Endothelial cell (in vitro differentiated cells): ENCODE measurements around the gene CCDC66. TPM values are rescaled to one million over a fixed set of nuclear protein-coding genes. Genes with fewer than 3 reads are reported as not detected.

ENCODE experiments used
- DNase-seq: peaks from one replicate; pipeline ENCODE4 v3.0.0; 2021; ENCODE audit warnings: low spot score
- H3K27ac Mint-ChIP-seq: one replicate; pipeline ENCODE4 v1.8.0; 2021; ENCODE audit warnings: mixed read lengths, inconsistent platforms; ENCODE audit not compliant: unreplicated experiment
- H3K27me3 Mint-ChIP-seq: one replicate; pipeline ENCODE4 v1.8.0; 2021; ENCODE audit warnings: mild to moderate bottlenecking, moderate library complexity, mixed read lengths, inconsistent platforms; ENCODE audit not compliant: unreplicated experiment
- H3K36me3 Mint-ChIP-seq: one replicate; pipeline ENCODE4 v1.8.0; 2021; ENCODE audit warnings: mild to moderate bottlenecking, low read depth, mixed read lengths, inconsistent platforms; ENCODE audit not compliant: unreplicated experiment
- H3K4me1 Mint-ChIP-seq: one replicate; pipeline ENCODE4 v1.8.0; 2021; ENCODE audit warnings: mild to moderate bottlenecking, mixed read lengths, inconsistent platforms; ENCODE audit not compliant: unreplicated experiment
- H3K4me3 Mint-ChIP-seq: one replicate; pipeline ENCODE4 v1.8.0; 2021; ENCODE audit warnings: mild to moderate bottlenecking, mixed read lengths, inconsistent platforms; ENCODE audit not compliant: unreplicated experiment
- H3K9me3 Mint-ChIP-seq: one replicate; pipeline ENCODE4 v1.8.0; 2021; ENCODE audit warnings: mixed read lengths, inconsistent platforms; ENCODE audit not compliant: unreplicated experiment
- CTCF ChIP-seq: fragments of 200-600 bp; sonication (generic); IDR thresholded peaks from one replicate; pipeline ENCODE4 v1.5.0; 2021; ENCODE audit warnings: antibody characterized with exemption; ENCODE audit not compliant: unreplicated experiment
- total RNA-seq: library from RNA; stranded (reverse); fragmentation: NEBNext Ultra II Directional; extraction: Animal tissue kit (Norgen Biotek cat#: 25700); gene quantifications from one replicate; pipeline ENCODE4 v1.2.1, GENCODE V29; 2021; ENCODE audit not compliant: unreplicated experiment

CCDC66 gene
- total RNA-seq, 1 donor from 2014 or later, result 13.6 TPM

DNA sequence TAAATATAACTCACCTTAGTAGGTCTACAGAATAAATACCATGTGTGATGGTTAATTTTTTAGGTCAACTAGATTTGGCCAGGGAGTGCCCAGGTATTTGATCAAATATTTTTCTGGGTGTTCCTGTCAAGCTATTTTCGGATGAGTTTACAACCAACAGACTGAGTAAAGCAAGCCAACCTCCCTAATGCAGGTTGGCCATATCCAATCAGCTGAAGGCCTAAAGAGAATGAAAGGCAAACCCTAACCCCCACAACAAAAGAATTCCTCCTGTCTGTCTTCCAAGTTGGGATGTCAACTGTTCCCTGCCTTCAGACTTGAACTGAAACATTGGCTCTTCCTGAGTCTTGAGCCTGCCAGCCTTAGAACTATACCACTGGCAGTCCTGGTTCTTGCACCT lies 97.5 kb downstream of the CCDC66 start:
- no peak for DNase-seq
- no peaks in the 10 kb centered on the region for H3K27me3 Mint-ChIP-seq
- H3K36me3 Mint-ChIP-seq, result peaks cover 26% of the 10 kb centered on the region
- peak overlapping the region; percentile 13 for H3K4me3 Mint-ChIP-seq
- TF ChIP-seq CTCF, result no peak
- H3K9me3 Mint-ChIP-seq, result no peaks in the 10 kb centered on the region
- peaks cover 12% of the 10 kb centered on the region for H3K4me1 Mint-ChIP-seq
- no peak overlapping the region for H3K27ac Mint-ChIP-seq

- Mint-ChIP-seq H3K4me3 (no peak overlapping the region), H3K27ac (no peak overlapping the region), H3K27me3 (no peaks in the 10 kb centered on the region), H3K4me1 (no peaks in the 10 kb centered on the region), H3K9me3 (no peaks in the 10 kb centered on the region), H3K36me3 (peaks cover 33% of the 10 kb centered on the region)
- no peak for DNase-seq
- TF ChIP-seq CTCF, result no peak
Measured at GRCh38 chr3:56655709-56656108, 98.7 kb downstream of the CCDC66 start.

- Mint-ChIP-seq H3K36me3 (peaks cover 18% of the 10 kb centered on the region), H3K9me3 (no peaks in the 10 kb centered on the region), H3K4me3 (no peak overlapping the region), H3K27me3 (no peaks in the 10 kb centered on the region), H3K27ac (no peak overlapping the region), H3K4me1 (no peaks in the 10 kb centered on the region)
- DNase-seq, result no peak
- no peak for TF ChIP-seq CTCF
Measured at GRCh38 chr3:56664823-56665222, 107.8 kb downstream of the CCDC66 start.

GRCh38 chr3:56667973-56668579 lies 111.1 kb downstream of the CCDC66 start:
- peaks cover 14% of the 10 kb centered on the region for H3K36me3 Mint-ChIP-seq
- H3K9me3 Mint-ChIP-seq, result no peaks in the 10 kb centered on the region
- H3K27ac Mint-ChIP-seq, result no peak overlapping the region
- H3K27me3 Mint-ChIP-seq, result no peaks in the 10 kb centered on the region
- no peaks in the 10 kb centered on the region for H3K4me1 Mint-ChIP-seq
- H3K4me3 Mint-ChIP-seq, result no peak overlapping the region
- DNase-seq, result no peak
- no peak for TF ChIP-seq CTCF

Other genes with a start within 250 kb of the CCDC66 start
- 20.5 TPM for gene ERC2, start 88.7 kb upstream of the CCDC66 start, total RNA-seq
- 42.7 TPM for gene TASOR, start 126.1 kb downstream of the CCDC66 start, total RNA-seq
- gene ARHGEF3, start 244.8 kb downstream of the CCDC66 start, total RNA-seq, result 4.0 TPM